Activated CD4-positive, alpha-beta memory T cell treated with anti-CD3 and anti-CD28 coated beads for 36 hours (primary cell): ENCODE measurements around the gene C22orf15. TPM values are rescaled to one million over a fixed set of nuclear protein-coding genes. Genes with fewer than 3 reads are reported as not detected.

Source experiments
- CTCF ChIA-PET: fragments of 350-600 bp; sonication (Branson Sonifier 250); formaldehyde crosslinking; loops from one replicate; lab custom pipeline; 2021; ENCODE audit warnings: antibody characterized with exemption, inconsistent platforms; lab: Charles Lee
- POLR2A ChIA-PET: fragments of 350-600 bp; sonication (Branson Sonifier 250); formaldehyde crosslinking; loops from one replicate; lab custom pipeline; 2021; ENCODE audit warnings: antibody characterized with exemption; lab: Charles Lee
- DNase-seq: peaks from one replicate; pipeline ENCODE4 v3.0.0-alpha.2; 2020
- H3K27ac Mint-ChIP-seq: one replicate; pipeline ENCODE4 v1.8.0; 2021; ENCODE audit warnings: mixed read lengths
- H3K27me3 Mint-ChIP-seq: one replicate; pipeline ENCODE4 v1.8.0; 2021; ENCODE audit warnings: mixed read lengths
- H3K36me3 Mint-ChIP-seq: one replicate; pipeline ENCODE4 v1.8.0; 2021; ENCODE audit warnings: mixed read lengths
- H3K4me1 Mint-ChIP-seq: one replicate; pipeline ENCODE4 v1.8.0; 2021; ENCODE audit warnings: low read depth, mixed read lengths
- H3K4me3 Mint-ChIP-seq: one replicate; pipeline ENCODE4 v1.8.0; 2021; ENCODE audit warnings: mild to moderate bottlenecking, mixed read lengths
- H3K9me3 Mint-ChIP-seq: one replicate; pipeline ENCODE4 v1.8.0; 2021; ENCODE audit warnings: mixed read lengths
- intact Hi-C: fragments of 100-400 bp; cut with micrococcal nuclease; formaldehyde crosslinking; loops from one replicate; pipeline ENCODE4 v1.15.1; 2023
- total RNA-seq, 2 experiments: library from RNA; stranded (reverse); gene quantifications; one replicate each; pipeline ENCODE4 v1.2.3, GENCODE V29; 2021

C22orf15 gene
- total RNA-seq, 2 experiments from 2014 or later: 0.31 to 0.90 TPM

GRCh38 chr22:23775779-23776375, 13.1 kb downstream of the C22orf15 start:
- Mint-ChIP-seq H3K4me1 (peaks cover 15% of the 10 kb centered on the region), H3K4me3 (no peak overlapping the region), H3K27ac (no peak overlapping the region), H3K36me3 (no peaks in the 10 kb centered on the region), H3K9me3 (no peaks in the 10 kb centered on the region), H3K27me3 (no peaks in the 10 kb centered on the region)
- CTCF ChIA-PET: no interaction called here
- DNase-seq: no peak
- POLR2A ChIA-PET: interaction anchor here (0.7 kb wide), 1 partner anchor 10 kb away, joined by 3 read pairs; no protein-coding TSS in a partner anchor
- intact Hi-C loops: no loop called here

- POLR2A ChIA-PET: interaction anchor here (1.6 kb wide), 1 partner anchor 10 kb away, joined by 8 read pairs; the partner anchor contains the start of gene CHCHD10
- Mint-ChIP-seq H3K9me3 (no peaks in the 10 kb centered on the region), H3K36me3 (no peaks in the 10 kb centered on the region), H3K27me3 (no peaks in the 10 kb centered on the region), H3K27ac (no peak overlapping the region), H3K4me1 (peaks cover 5% of the 10 kb centered on the region), H3K4me3 (no peak overlapping the region)
- CTCF ChIA-PET: interaction anchor here (0.6 kb wide), 1 partner anchor 11 kb away, joined by 3 read pairs; no protein-coding TSS in a partner anchor
- no peak for DNase-seq
- intact Hi-C loops: no loop called here
These were observed 15.2 kb downstream of the C22orf15 start for GRCh38 chr22:23777776-23778576.

GRCh38 chr22:23778577-23778900, 15.7 kb downstream of the C22orf15 start:
- CTCF ChIA-PET: no interaction called here

GRCh38 chr22:23779083-23779482, 16.3 kb downstream of the C22orf15 start:
- POLR2A ChIA-PET: no interaction called here
- H3K27ac Mint-ChIP-seq: no peak overlapping the region
- H3K9me3 Mint-ChIP-seq: no peaks in the 10 kb centered on the region
- H3K4me1 Mint-ChIP-seq: no peaks in the 10 kb centered on the region
- intact Hi-C loops: no loop called here
- no peaks in the 10 kb centered on the region for H3K27me3 Mint-ChIP-seq
- CTCF ChIA-PET: no interaction called here
- H3K4me3 Mint-ChIP-seq: no peak overlapping the region
- H3K36me3 Mint-ChIP-seq: no peaks in the 10 kb centered on the region
- no peak for DNase-seq

More at GRCh38 chr22:23778577-23778900, 15.7 kb downstream of the C22orf15 start:
- POLR2A ChIA-PET: interaction anchor here (1.6 kb wide), 1 partner anchor 11 kb away, joined by 8 read pairs; the partner anchor contains the start of gene CHCHD10
- Mint-ChIP-seq H3K4me3 (no peak overlapping the region), H3K27me3 (no peaks in the 10 kb centered on the region), H3K36me3 (no peaks in the 10 kb centered on the region), H3K9me3 (no peaks in the 10 kb centered on the region), H3K27ac (no peak overlapping the region), H3K4me1 (no peaks in the 10 kb centered on the region)
- intact Hi-C loops: no loop called here
- DNase-seq: no peak

GRCh38 chr22:23779731-23780130, 16.9 kb downstream of the C22orf15 start:
- no peaks in the 10 kb centered on the region for H3K27me3 Mint-ChIP-seq
- no peaks in the 10 kb centered on the region for H3K4me1 Mint-ChIP-seq
- POLR2A ChIA-PET: no interaction called here
- CTCF ChIA-PET: no interaction called here
- no peak overlapping the region for H3K27ac Mint-ChIP-seq
- no peaks in the 10 kb centered on the region for H3K36me3 Mint-ChIP-seq
- no peaks in the 10 kb centered on the region for H3K9me3 Mint-ChIP-seq
- intact Hi-C loops: no loop called here
- no peak for DNase-seq
- H3K4me3 Mint-ChIP-seq: no peak overlapping the region

- H3K4me3 Mint-ChIP-seq: no peak overlapping the region
- no peaks in the 10 kb centered on the region for H3K36me3 Mint-ChIP-seq
- no peak for DNase-seq
- intact Hi-C loops: no loop called here
- H3K27ac Mint-ChIP-seq: no peak overlapping the region
- H3K9me3 Mint-ChIP-seq: no peaks in the 10 kb centered on the region
- H3K4me1 Mint-ChIP-seq: no peaks in the 10 kb centered on the region
- H3K27me3 Mint-ChIP-seq: no peaks in the 10 kb centered on the region
- POLR2A ChIA-PET: interaction anchor here (0.6 kb wide), 1 partner anchor 21 kb away, joined by 4 read pairs; no protein-coding TSS in a partner anchor
- CTCF ChIA-PET: no interaction called here
These were observed 17.5 kb downstream of the C22orf15 start for GRCh38 chr22:23780146-23780748.

- POLR2A ChIA-PET: no interaction called here
These were observed 18.3 kb downstream of the C22orf15 start for GRCh38 chr22:23781065-23781464.

GRCh38 chr22:23781511-23782183, 18.9 kb downstream of the C22orf15 start:
- H3K9me3 Mint-ChIP-seq: no peaks in the 10 kb centered on the region
- ChIA-PET CTCF (no interaction called here), POLR2A (no interaction called here)
- H3K4me1 Mint-ChIP-seq: peaks cover 6% of the 10 kb centered on the region
- no peaks in the 10 kb centered on the region for H3K27me3 Mint-ChIP-seq
- no peak for DNase-seq
- H3K27ac Mint-ChIP-seq: no peak overlapping the region
- H3K36me3 Mint-ChIP-seq: no peaks in the 10 kb centered on the region
- H3K4me3 Mint-ChIP-seq: no peak overlapping the region
- intact Hi-C loops: no loop called here

More at GRCh38 chr22:23781065-23781464, 18.3 kb downstream of the C22orf15 start:
- intact Hi-C loops: no loop called here
- Mint-ChIP-seq H3K27ac (no peak overlapping the region), H3K36me3 (no peaks in the 10 kb centered on the region), H3K4me1 (peaks cover under 1% of the 10 kb centered on the region), H3K9me3 (no peaks in the 10 kb centered on the region), H3K4me3 (no peak overlapping the region), H3K27me3 (no peaks in the 10 kb centered on the region)
- no peak for DNase-seq
- CTCF ChIA-PET: no interaction called here

GRCh38 chr22:23782252-23782651, 19.5 kb downstream of the C22orf15 start:
- no peak overlapping the region for H3K27ac Mint-ChIP-seq
- no peaks in the 10 kb centered on the region for H3K36me3 Mint-ChIP-seq
- no peak overlapping the region for H3K4me3 Mint-ChIP-seq
- H3K27me3 Mint-ChIP-seq: no peaks in the 10 kb centered on the region
- POLR2A ChIA-PET: no interaction called here
- no peaks in the 10 kb centered on the region for H3K9me3 Mint-ChIP-seq
- H3K4me1 Mint-ChIP-seq: peaks cover 7% of the 10 kb centered on the region
- DNase-seq: no peak
- intact Hi-C loops: no loop called here
- CTCF ChIA-PET: no interaction called here

- H3K27me3 Mint-ChIP-seq: no peaks in the 10 kb centered on the region
- no peaks in the 10 kb centered on the region for H3K36me3 Mint-ChIP-seq
- no peaks in the 10 kb centered on the region for H3K9me3 Mint-ChIP-seq
- POLR2A ChIA-PET: no interaction called here
- intact Hi-C loops: no loop called here
- no peak for DNase-seq
- H3K27ac Mint-ChIP-seq: no peak overlapping the region
- no peak overlapping the region for H3K4me3 Mint-ChIP-seq
- CTCF ChIA-PET: no interaction called here
- peaks cover 10% of the 10 kb centered on the region for H3K4me1 Mint-ChIP-seq
These were observed 19.9 kb downstream of the C22orf15 start for GRCh38 chr22:23782703-23783102.

GRCh38 chr22:23783265-23784150, 20.7 kb downstream of the C22orf15 start:
- CTCF ChIA-PET: no interaction called here
- intact Hi-C loops: no loop called here
- H3K9me3 Mint-ChIP-seq: no peaks in the 10 kb centered on the region

More at GRCh38 chr22:23783265-23784150, 20.7 kb downstream of the C22orf15 start:
- Mint-ChIP-seq H3K27me3 (no peaks in the 10 kb centered on the region), H3K27ac (no peak overlapping the region), H3K4me3 (no peak overlapping the region), H3K36me3 (no peaks in the 10 kb centered on the region), H3K4me1 (peaks cover 16% of the 10 kb centered on the region)
- no peak for DNase-seq
- POLR2A ChIA-PET: no interaction called here
